Right lung (tissue), 5 donors: ENCODE data around the gene DTNA. TPM values are rescaled to one million over a fixed set of nuclear protein-coding genes. Genes with fewer than 3 reads are reported as not detected.

Experiments used
- DNase-seq, 2 donors: peaks; one replicate each; pipeline ENCODE4 v3.0.0-alpha.2; 2013
- polyA plus RNA-seq, 5 donors: library from polyadenylated mRNA; unstranded; fragments of 120-200 nt; gene quantifications; one replicate each; pipeline versions ENCODE4 v1.2.1 to v1.2.3, GENCODE V29; 2013; ENCODE audit warnings: inconsistent platforms in 1 of 5, low replicate concordance in 1 of 5; ENCODE audit not compliant: insufficient read length in 5 of 5, insufficient read depth in 1 of 5

The DTNA gene
- polyA plus RNA-seq, 5 donors, result 6.6 to 12.4 (median 9.2) TPM

- DNase-seq, result peak in 1 of 2 donors; percentile 17
These were observed 96.4 kb downstream of the DTNA start for GRCh38 chr18:34806527-34806926.

- no peak for DNase-seq
These were observed 97.2 kb downstream of the DTNA start for GRCh38 chr18:34807106-34807796.

- DNase-seq, result no peak
These were observed 98.3 kb downstream of the DTNA start for GRCh38 chr18:34808389-34808788.

- DNase-seq, result peak; percentile 61
These were observed 99.5 kb downstream of the DTNA start for GRCh38 chr18:34809451-34810072.

- no peak for DNase-seq
These were observed 106.1 kb downstream of the DTNA start for GRCh38 chr18:34816183-34816582.

- DNase-seq, result no peak
These were observed 107.5 kb downstream of the DTNA start for GRCh38 chr18:34817636-34818035.

GRCh38 chr18:34818064-34818463 lies 108.0 kb downstream of the DTNA start:
- no peak for DNase-seq

- DNase-seq, result no peak
These were observed 110.4 kb downstream of the DTNA start for GRCh38 chr18:34820360-34821065.

- no peak for DNase-seq
These were observed 111.6 kb downstream of the DTNA start for GRCh38 chr18:34821669-34822210.

GRCh38 chr18:34828093-34828492 lies 118.0 kb downstream of the DTNA start:
- no peak for DNase-seq

- DNase-seq, result no peak
These were observed 124.8 kb downstream of the DTNA start for GRCh38 chr18:34834897-34835296.

- DNase-seq, result no peak
These were observed 125.4 kb downstream of the DTNA start for GRCh38 chr18:34835466-34835865.

- peak; percentile 81 to 87 for DNase-seq
These were observed 127.7 kb downstream of the DTNA start for GRCh38 chr18:34837769-34838272.

- DNase-seq, result no peak
These were observed 128.6 kb downstream of the DTNA start for GRCh38 chr18:34838669-34839068.

GRCh38 chr18:34840256-34840826 lies 130.2 kb downstream of the DTNA start:
- DNase-seq, result no peak

GRCh38 chr18:34841891-34842290 lies 131.8 kb downstream of the DTNA start:
- DNase-seq, result no peak

GRCh38 chr18:34844072-34844471 lies 134.0 kb downstream of the DTNA start:
- no peak for DNase-seq

GRCh38 chr18:34844732-34845459 lies 134.8 kb downstream of the DTNA start:
- DNase-seq, result no peak

GRCh38 chr18:34847408-34847807 lies 137.3 kb downstream of the DTNA start:
- DNase-seq, result no peak

- DNase-seq, result no peak
These were observed 138.1 kb downstream of the DTNA start for GRCh38 chr18:34848156-34848555.

- DNase-seq, result no peak
These were observed 138.6 kb downstream of the DTNA start for GRCh38 chr18:34848695-34849094.
